Skin of body (tissue), 2 donors: ENCODE data around the gene ELL2. TPM values are rescaled to one million over a fixed set of nuclear protein-coding genes. Genes with fewer than 3 reads are reported as not detected.
"Not testable (repeated sequence)": the region's sequence is repeated elsewhere in the genome, so short reads cannot be mapped to it uniquely, and the experiment has no call there.

Experiments used
- DNase-seq: peaks from one replicate; lab custom pipeline; 2025; lab: John Stamatoyannopoulos, UW
- total RNA-seq: library from RNA; depleted of rRNA; stranded (reverse); fragments of >200 nt; gene quantifications from one replicate; pipeline ENCODE4 v1.2.3, GENCODE V29; 2014

The ELL2 gene
- total RNA-seq, 1 donor from 2014 or later: 61.1 TPM

DNA sequence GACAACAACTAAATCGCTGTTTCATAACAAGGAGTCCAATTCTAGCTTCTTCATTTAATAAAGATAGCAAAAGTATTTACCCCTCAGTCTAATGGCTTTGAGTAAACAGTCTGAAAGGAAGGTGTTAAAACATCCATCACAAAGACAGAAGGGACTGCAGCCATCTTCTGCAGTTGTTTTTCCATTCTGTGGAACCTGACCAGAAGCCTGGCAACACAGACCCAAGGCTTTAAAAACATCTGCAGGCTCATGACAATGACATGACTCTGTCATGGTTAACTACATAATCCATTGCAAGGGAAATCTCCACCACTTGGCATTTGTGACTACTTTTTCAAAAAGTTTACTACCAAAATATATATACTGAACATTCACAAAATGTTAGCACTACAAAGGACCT lies 51.9 kb downstream of the ELL2 start:
- DNase-seq: no peak

DNA sequence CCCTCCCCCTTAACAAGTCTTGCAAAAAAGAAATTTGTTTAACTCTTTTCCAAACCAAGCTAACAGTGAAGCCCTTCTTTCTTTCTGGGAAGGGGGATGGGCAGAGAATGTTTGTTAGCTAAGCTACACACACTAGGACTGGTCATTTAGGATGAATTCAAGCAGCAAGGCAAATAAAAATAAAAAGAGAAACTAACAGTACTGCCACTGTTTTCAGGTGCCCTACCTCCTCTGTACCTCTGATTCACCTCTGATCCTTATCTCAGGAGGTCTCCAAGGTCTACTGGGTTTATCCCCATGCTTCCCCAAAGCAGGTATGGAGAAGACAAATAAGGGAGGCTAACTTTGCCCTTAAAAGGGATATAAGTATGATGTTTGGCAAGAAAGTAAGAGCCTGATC lies 52.9 kb downstream of the ELL2 start:
- no peak for DNase-seq

DNA sequence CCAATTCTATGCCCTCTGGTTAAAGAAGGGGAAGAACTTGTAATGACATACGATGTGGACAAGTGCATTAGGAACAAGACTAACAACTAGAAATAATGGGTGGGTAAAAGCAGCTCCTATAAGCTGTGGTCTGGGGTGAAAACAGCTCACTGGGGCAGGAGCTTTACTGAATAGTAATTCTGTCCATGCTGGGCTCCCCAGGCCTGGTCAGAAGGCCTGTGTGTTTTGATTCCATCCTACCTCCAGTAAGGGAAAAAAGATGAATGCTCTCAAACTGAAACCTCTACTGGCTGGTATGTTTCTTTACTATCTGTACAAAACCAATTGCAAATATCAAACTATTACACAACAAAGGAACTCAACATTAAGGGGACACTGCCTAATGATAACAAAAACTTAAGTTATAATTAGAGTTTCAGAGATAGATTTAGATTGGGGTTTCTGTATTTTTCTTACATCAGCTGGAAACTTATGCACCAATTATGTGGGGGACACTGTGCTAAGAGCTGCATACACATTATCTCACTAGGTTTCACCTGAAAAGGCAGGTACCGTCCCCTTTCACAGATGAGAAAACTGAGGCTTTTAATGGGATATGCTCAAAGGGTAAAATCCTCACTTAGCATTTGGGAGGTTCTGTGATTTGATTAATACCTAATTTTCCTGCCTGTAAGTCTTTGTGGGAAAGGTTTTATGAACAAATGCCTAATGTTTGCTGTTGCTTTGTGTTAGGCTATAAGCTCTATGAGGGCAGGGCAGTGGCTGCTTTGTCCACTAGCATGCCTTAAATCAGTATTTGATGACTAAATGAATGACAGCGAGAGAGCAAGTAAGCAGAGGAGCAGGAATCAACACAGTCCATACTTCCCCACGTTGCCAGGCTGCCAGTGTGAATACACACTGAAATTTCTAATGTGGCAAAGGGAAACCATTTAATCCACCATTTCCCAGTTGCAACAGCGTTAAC lies 53.6 kb downstream of the ELL2 start:
- no peak for DNase-seq

DNA sequence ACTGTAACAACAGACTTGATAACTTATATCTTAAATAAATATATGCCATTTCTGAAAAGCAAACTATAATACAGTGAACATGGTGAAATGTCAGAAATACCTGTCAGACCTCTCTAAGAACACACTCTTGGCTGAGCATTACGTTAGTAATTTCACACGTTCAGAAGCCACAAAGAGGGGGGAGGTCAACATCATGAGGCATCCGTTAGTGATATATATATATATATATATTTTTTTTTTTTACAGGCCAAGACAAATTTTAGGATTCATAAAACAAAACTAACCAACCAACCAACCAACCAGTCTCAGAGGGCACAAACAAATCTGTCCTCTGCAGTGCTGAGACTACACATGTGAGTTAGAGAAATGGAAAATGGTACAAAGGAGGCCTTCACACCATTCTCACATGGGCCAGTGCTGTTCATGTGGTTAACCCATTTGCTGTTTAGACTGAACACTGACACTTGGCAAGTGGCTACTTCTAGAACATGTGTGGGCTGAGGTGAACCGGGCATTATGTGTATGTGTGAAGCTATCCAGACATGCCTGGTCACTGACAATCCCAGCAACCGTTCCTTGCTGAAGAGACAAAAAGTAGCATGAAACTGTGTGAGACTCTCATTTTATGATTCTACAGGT lies 54.5 kb downstream of the ELL2 start:
- DNase-seq: no peak

DNA sequence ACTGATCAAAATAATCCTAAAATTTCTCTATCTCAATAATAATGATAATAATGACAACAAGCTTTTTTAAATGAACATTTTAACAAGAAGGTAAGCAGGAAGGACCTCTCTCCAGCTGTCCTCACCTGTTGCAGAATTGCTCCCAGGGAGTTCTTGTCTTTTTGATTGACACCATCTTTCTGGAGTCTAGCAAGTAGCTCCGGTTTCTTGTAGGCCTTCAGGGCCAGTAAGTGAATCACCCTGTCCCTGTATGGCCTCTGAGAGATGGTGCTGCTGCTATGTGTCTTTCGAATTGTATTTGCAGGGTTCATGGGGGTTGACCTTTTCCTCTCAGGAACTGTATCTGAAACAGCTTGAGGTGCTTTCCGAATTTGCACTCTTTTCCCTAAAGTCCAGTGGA lies 55.3 kb downstream of the ELL2 start:
- not testable (repeated sequence) for DNase-seq

- no peak for DNase-seq
Observed at GRCh38 chr5:95904827-95905226, 56.8 kb downstream of the ELL2 start.

DNA sequence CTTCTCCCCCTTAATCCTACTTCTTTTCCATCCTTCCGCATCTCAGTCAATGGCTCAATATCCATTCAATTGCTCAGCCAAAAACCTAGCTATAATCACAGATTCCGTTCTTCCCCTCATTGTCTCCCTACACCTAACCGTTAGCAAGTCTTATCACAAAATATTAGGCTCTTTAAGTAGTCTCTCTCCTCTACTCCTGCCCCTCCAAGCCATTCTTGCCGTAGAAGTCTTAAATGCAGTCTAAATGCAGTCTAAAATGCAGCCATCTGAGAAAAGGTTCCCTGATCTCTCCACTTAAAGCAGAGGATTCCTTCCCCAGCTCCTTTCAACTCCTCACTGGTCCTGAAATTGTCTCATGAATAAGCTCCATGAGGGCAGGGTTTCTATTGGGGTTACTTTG lies 57.8 kb downstream of the ELL2 start:
- no peak for DNase-seq

GRCh38 chr5:95901676-95902627 lies 59.7 kb downstream of the ELL2 start:
- no peak for DNase-seq

DNA sequence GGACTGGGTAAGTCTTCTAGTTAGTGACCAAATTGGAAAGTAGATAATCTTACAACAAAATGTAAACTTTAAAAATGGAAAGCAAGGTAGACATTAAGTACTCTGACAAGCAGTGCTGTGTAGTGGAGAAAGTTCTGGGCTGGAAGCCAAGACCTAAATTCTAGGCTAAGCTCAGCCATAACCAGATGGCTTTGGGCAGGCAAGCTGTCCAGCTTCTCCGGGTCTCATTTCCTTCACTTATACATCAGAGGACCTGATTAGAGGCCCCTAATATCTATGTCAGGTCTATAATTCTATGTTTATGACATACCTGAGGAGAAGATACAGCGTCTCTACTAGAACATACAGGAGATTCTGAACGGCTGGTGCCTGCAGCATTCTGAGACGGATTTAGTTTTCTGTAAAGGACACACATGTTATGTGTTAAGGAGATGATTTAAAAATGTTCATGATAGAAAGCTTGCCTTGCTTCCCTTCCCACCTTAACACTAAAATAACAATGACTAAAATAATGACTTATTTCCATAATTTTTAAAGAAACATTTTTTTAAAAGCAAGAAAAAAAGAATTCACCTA lies 61.2 kb downstream of the ELL2 start:
- no peak for DNase-seq

- no peak for DNase-seq
Observed at GRCh38 chr5:95899829-95900228, 61.8 kb downstream of the ELL2 start.

GRCh38 chr5:95899006-95899405 lies 62.6 kb downstream of the ELL2 start:
- DNase-seq: no peak

GRCh38 chr5:95895771-95896170 lies 65.9 kb downstream of the ELL2 start:
- DNase-seq: no peak

GRCh38 chr5:95895251-95895650 lies 66.4 kb downstream of the ELL2 start:
- DNase-seq: no peak

- no peak for DNase-seq
Observed at GRCh38 chr5:95892784-95893354, 68.8 kb downstream of the ELL2 start.

GRCh38 chr5:95891499-95891898 lies 70.2 kb downstream of the ELL2 start:
- no peak for DNase-seq

GRCh38 chr5:95889076-95889475 lies 72.6 kb downstream of the ELL2 start:
- no peak for DNase-seq

- no peak for DNase-seq
Observed at GRCh38 chr5:95887977-95888376, 73.7 kb downstream of the ELL2 start.

DNA sequence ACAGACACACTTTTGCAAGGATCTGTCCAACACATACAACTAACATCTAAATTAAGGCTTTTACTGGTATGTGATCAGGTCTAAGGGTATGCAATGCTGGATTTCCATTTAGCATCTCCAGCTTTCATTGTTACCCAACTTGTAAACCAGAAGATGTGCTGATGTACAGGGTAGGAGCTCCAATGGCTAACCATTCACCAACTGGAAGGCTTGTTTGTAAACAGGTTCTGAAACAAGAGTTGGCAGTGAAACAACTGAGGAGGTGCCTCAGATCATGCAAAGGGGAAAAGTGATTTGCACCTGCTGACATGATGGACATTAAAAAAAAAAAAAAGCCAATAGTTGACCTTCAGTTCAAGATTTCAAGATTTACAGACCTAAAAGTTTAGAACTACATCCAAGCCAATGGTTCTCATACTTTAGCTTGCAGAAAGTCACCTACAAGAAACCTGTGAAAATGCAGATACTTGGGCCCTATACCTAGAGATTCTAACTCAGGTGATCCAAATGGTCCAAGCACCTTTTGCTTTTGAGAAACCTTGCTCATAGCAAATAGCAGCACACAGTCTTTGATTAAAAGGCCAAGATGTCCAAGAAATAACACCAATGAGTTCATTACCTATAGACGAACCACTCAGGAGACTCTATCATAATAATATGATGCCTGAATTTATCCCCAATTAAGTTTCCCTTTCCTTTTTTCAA lies 75.2 kb downstream of the ELL2 start:
- DNase-seq: no peak

DNA sequence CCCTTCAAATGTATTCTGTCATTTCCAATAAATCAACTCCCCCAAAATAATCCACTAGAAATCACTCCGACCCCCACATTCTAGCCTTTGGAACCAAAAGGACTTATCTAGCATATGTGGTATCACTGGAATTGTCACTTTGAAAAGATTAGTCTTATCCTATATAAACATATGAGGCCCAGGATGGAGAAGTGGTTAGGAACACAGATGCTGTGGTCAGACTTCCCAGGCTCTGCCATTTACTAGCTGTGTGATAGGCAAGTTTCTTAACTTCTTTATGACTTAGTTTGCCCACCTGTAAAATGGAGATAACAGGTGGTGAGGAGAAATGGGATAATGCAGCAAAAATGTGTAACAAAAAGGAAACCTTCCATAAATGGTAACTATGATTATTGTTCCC lies 77.1 kb downstream of the ELL2 start:
- DNase-seq: no peak

- no peak for DNase-seq
Observed at GRCh38 chr5:95884017-95884325, 77.7 kb downstream of the ELL2 start.
